ENCODE measurements around the gene CKAP5.

DNA sequence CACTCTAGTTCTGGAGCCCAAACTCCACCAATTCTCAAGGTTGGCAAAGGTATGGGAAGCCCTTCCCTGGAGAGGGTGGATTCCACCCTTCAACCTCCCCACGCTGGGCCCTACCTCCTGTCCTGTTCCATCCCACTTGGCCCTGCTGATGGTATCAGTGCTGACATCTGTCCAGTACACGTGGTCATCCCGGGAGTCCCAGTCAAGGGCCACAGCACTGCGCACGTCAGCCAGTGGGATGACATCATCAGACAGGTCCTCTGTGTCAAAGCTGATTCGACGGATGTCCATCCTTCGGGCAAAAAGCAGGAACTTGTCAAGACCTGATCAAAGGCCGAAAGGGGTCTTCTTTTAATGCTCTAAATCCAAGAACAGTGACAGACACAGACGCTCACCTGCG, 40.1 kb upstream of the CKAP5 start:
- TF ChIP-seq POLR2A (IDR thresholded peaks at IDR 0.05) (no peak), CTCF (IDR thresholded peaks at IDR 0.05) (no peak), POLR2AphosphoS5 (IDR thresholded peaks at IDR 0.05) (no peak), EP300 (IDR thresholded peaks at IDR 0.05) (no peak)

Measured in gastroesophageal sphincter (tissue), 3 donors.